GM19328 (cell line): ENCODE results near the gene ZNF595.
"Not testable (repeated sequence)": the region's sequence is repeated elsewhere in the genome, so short reads cannot be mapped to it uniquely, and the experiment has no call there.

Source experiments
- ATAC-seq: cut with Tn5 transposase; IDR thresholded peaks from one replicate; pipeline ENCODE4 v1.9.1; 2021; ENCODE audit warnings: mild to moderate bottlenecking, moderate library complexity; ENCODE audit not compliant: unreplicated experiment

Gene ZNF595

GRCh38 chr4:52804-53479, at the start of gene ZNF595:
TSS of gene ZNF595 (plus strand) at chr4:53321. CDS start at chr4:53489, 168 bp downstream.
- ATAC-seq, result not testable (repeated sequence)

DNA sequence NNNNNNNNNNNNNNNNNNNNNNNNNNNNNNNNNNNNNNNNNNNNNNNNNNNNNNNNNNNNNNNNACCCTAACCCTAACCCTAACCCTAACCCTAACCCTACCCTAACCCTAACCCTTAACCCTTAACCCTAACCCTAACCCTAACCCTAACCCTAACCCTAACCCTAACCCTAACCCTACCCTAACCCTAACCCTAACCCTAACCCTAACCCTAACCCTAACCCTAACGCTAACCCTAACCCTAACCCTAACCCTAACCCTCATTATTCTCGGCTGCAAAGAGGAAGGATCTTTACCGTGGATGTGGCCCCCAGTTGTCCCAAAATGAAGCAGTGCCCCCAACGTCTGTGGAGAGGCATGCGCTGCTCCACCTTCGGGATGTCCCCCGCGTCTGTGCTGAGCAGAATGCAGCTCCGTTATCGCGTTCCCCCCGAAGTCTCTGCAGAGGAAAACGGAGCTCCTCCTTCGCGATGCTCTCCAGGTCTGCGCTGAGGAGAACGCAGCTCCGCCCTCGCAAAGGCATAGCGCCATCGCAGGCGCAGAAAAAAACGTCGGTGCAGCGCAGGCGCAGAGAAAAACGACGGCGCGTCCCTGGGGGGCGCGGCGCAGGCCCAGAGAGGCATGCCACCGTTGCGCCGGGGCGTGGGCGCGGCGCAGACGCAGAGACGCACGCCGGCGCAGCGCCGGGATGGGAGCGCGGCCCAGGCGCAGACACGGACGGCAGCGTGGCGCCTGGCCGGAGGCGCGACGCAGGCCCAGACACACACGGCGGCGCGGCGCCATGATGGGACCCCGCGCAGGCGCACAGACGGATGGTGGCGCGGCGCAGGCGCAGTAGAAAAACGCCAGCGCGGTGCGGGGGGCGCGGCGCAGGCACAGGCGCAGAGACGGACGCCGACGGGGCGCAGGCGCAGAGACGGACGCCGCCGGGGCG, 42.9 kb upstream of the ZNF595 start:
- not testable (repeated sequence) for ATAC-seq

DNA sequence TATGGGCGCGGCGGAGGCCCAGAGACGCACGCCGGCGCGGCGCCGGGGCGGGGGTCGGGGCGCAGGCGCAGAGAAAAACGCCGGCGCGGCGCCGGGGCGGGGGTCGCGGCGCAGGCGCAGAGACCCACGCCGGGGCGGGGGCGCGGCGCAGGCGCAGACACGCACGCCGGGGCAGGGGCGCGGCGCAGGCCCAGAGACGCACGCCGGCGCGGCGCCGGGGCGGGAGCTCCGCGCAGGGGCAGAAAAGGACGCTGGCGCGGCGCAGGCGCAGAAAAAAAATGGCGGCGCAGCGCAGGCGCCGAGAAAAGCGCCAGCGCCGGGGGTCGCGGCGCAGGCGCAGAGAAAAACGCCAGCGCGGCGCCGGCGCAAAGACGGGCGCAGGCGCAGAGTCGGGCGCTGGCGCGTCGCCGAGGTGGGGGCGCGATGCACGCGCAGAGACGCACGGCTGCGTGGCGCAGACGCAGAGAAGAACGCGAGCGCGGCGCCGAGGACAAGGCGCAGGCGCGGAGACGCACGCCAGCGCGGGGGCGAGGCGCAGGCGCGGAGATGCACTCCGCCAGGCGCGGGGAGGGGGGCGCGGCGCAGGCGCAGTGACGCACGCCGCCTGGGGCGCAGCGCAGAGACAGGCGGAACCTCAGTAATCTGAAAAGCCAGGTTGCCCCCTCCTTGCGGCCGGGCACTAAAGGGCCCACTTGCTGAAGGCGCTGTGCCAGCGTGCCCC, 41.9 kb upstream of the ZNF595 start:
- ATAC-seq, result not testable (repeated sequence)

GRCh38 chr4:11816-12417, 41.2 kb upstream of the ZNF595 start:
- ATAC-seq, result not testable (repeated sequence)

GRCh38 chr4:18128-18527, 35.0 kb upstream of the ZNF595 start:
- not testable (repeated sequence) for ATAC-seq

- not testable (repeated sequence) for ATAC-seq
Observed at GRCh38 chr4:18589-18988, 34.5 kb upstream of the ZNF595 start.

- not testable (repeated sequence) for ATAC-seq
Observed at GRCh38 chr4:22882-23281, 30.2 kb upstream of the ZNF595 start.

DNA sequence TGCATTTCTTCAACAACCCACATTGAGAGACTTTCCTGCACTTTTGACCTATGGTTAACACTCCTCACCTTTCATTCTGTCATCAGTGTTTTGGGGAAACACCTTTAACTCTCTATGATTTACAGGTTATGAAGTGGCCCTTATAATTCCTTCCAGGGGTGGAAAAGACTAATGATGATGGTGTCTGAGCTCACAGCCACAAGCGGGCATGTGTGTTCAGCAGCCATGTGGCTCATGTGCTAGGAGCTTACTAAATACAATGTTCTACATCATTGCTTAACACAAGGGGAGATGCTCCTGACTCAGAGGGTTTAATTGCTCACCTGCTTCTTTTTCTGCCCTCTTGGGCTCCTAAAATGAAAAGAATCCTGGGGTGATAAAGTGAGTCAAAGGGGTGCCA, 28.8 kb upstream of the ZNF595 start:
- ATAC-seq, result not testable (repeated sequence)

GRCh38 chr4:27501-27900, 25.6 kb upstream of the ZNF595 start:
- not testable (repeated sequence) for ATAC-seq

DNA sequence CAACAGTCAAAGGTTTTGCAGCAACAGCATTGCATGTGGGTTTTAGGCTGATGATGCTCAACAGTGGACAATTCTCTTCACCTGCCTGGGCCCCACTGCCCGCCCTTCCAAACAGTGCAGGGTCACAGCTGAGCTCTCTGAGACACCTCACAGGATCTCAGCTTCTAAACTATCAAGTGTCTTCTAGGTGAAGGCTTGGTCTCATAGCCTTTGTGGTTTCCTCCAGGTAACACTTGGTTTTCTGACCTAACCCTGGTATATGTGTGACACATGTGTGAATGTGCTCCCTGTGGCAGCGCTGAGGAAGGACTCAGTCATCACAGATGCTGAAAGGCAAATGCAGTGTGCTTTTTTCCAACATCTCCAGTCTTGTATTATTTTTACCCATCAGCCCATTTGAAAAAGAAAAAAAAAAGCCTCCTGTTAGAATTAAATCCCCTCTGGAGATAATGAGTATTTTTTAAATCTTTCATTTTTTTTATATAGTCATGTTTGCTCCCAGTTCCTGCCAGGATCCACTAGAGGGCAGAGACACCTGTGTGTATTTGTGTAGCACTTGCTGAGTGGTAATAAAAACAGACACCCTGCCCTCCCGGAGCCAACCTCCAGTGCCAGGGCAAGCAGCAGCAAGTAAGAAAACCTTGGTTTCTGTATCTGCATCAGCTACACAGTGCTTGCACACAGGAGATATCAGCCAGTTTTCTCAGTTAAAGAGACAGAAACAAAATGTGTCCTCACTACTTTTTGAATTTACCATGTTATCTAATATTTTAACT, 24.2 kb upstream of the ZNF595 start:
- not testable (repeated sequence) for ATAC-seq

DNA sequence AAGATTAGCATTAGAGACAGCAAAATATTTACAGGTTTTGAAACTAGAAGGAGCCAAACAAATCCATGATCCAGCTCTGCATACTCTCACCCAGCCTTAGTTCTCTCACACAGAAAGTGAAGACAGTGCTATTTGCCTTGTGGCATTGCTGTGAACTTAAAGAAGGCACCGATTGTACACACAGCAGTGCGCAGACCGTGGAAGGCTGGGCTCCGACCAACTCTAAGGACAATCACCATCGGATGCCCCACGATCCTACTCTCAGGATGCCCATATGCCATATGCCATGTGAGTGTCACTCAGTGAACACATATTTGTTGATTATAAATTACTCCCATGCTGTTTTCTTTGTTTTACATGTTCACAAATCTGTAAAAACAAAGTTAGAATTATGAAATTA, 19.8 kb upstream of the ZNF595 start:
- not testable (repeated sequence) for ATAC-seq

- not testable (repeated sequence) for ATAC-seq
Observed at GRCh38 chr4:36559-37415, 16.3 kb upstream of the ZNF595 start.

GRCh38 chr4:38202-38601, 14.9 kb upstream of the ZNF595 start:
- not testable (repeated sequence) for ATAC-seq

DNA sequence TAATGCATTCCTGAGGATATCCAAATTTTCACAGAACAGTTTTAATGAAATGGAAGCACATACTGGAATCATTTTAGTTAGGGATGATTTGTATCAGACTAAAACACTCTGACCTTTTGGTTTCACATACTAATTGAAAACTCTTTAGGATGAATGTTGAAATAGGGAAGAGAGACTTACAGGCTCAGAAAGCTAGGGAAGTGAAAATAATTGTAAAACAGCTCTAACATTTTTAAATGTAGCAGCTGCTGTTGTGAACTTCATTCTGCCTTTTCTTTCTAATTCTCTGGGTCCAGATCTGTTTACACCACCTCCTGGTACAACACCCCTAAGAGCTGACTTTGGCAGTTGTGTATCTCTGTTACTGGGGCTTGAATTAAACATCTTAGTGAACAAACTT, 9.7 kb upstream of the ZNF595 start:
- ATAC-seq, result not testable (repeated sequence)

GRCh38 chr4:51253-51652, 1.9 kb upstream of the ZNF595 start:
- not testable (repeated sequence) for ATAC-seq

DNA sequence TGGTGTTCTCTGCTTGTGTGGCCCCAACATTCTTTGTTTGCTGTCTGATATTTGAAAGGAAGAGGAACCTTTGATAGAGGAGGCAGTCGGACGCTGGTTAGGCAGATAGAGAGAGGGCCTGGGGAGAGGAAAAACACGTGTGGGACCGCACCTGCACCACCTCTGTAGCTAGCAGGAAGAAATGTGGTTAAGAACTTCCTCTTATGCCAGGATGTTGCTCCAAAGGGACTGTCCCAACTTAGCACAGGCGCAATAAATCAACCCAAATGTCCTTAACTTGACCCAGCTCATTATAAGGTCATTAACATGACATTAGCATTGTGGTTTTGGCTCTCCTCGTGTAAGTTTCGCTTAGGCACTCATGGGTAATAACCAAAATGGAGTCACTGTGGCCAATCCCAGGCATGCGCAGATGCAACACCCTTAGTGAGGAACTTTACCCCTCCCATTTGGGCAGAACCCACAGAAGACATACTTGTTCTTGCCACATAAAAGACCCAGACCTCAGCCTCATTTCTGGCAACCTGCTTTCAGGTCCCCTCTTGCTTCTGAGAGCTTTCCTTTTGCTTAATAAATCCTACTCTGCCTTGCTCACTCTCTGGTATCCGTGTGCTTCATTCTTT, 1.4 kb upstream of the ZNF595 start:
- ATAC-seq, result not testable (repeated sequence)

DNA sequence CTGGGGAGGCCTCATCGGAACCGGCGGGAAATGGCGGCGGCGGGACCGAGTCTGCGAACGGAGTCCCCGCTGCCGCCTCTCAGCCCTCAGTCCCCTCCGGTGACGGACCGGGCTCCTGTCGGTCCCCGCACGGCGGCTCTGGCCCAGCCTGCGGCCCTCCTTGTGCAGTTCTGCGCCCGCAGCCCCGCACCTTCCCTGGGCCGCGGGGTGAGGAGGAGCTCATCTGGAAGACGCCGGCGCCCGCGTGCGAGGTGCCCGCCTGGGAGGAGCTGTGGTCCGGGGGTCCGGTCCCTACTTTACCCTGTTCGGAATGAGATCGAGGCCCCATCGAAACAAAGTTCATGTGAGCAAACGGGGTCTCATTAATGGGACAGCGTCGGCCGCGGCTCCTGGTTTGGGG, 400 bp downstream of the ZNF595 start:
- not testable (repeated sequence) for ATAC-seq

GRCh38 chr4:64733-65132, 11.6 kb downstream of the ZNF595 start:
- ATAC-seq, result not testable (repeated sequence)

DNA sequence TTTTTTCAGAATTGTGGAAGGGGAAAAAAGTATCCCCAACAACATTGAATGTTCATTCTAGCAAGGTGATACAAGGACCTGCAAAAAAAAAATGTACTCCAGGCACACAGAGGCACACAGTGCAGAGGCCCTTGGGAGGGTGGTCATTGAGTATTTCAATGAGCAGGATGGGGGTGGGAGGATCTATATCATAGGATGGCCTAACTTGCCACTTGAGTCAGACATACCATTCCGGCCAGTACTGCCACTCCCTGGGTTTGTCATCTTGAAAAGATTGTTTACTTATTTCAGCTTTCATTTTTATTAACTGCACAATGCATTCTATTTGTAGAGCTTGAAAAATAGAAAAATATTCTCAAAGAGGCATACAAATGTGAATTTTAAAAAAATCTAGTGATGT, 18.7 kb downstream of the ZNF595 start:
- no peak for ATAC-seq
